Esophagus muscularis mucosa (tissue), 4 donors: Measurements from ENCODE around the gene TAAR6.

Experiments used
- CTCF ChIP-seq, 3 experiments: fragments of 200-600 bp in 2 of 3; fragments of 450-650 bp in 1 of 3; sonication (generic) in 2 of 3; IDR thresholded peaks; one replicate each; pipeline ENCODE4 v1.5.1; 2017 to 2019; ENCODE audit warnings: antibody characterized with exemption in 3 of 3, mild to moderate bottlenecking in 2 of 3, moderate library complexity in 1 of 3
- EP300 ChIP-seq: sonication (generic); formaldehyde crosslinking; IDR thresholded peaks from one replicate; pipeline ENCODE4 v1.6.1; 2017; ENCODE audit warnings: antibody characterized with exemption
- POLR2A ChIP-seq: fragments of 450-650 bp; IDR thresholded peaks from one replicate; pipeline ENCODE4 v1.6.1; 2017; ENCODE audit warnings: antibody characterized with exemption, moderate library complexity, mild to moderate bottlenecking, low read depth
- POLR2AphosphoS5 ChIP-seq, 2 donors: sonication (generic); formaldehyde crosslinking; IDR thresholded peaks; one replicate each; pipeline ENCODE4 v1.6.1; 2017; ENCODE audit warnings: antibody characterized with exemption in 2 of 2

- no peak for TF ChIP-seq POLR2A
- no peak for TF ChIP-seq CTCF (IDR thresholded peaks at IDR 0.05)
- no peak for TF ChIP-seq POLR2AphosphoS5 (IDR thresholded peaks at IDR 0.05)
- TF ChIP-seq EP300 = no peak
Measured at GRCh38 chr6:132548746-132549463, 21.2 kb upstream of the TAAR6 start.
